Prostate gland (tissue), 2 donors: Measurements from ENCODE around the gene BANK1. TPM values are rescaled to one million over a fixed set of nuclear protein-coding genes. Genes with fewer than 3 reads are reported as not detected.

ENCODE experiments used
- DNase-seq: peaks from one replicate; pipeline ENCODE4 v3.0.0-alpha.2; 2019; ENCODE audit warnings: low spot score
- H3K27ac ChIP-seq, 2 donors: fragments of 200-600 bp; sonication (generic); 2 replicates each; pipeline ENCODE4 v1.5.1; 2017 to 2019
- H3K27me3 ChIP-seq: fragments of 200-600 bp; sonication (generic); replicated peaks from 2 replicates; pipeline ENCODE4 v1.5.1; 2019; ENCODE audit not compliant: insufficient read depth
- H3K36me3 ChIP-seq, 2 donors: fragments of 200-600 bp; sonication (generic); 1 replicate in 1 of 2; 2 replicates in 1 of 2; pipeline versions ENCODE4 v1.5.1 to v1.8.1; 2017 to 2019
- H3K4me1 ChIP-seq: fragments of 200-600 bp; sonication (generic); replicated peaks from 2 replicates; pipeline ENCODE4 v1.5.1; 2019
- H3K4me3 ChIP-seq, 2 donors: fragments of 200-600 bp; sonication (generic); 2 replicates each; pipeline ENCODE4 v1.5.1; 2017 to 2019
- H3K9me3 ChIP-seq: fragments of 200-600 bp; sonication (generic); 2 replicates; pipeline ENCODE4 v1.5.1; 2017
- CTCF ChIP-seq, 4 experiments: fragments of 200-600 bp in 2 of 4; fragments of 450-650 bp in 2 of 4; sonication (generic) in 2 of 4; IDR thresholded peaks; 1 replicate in 3 of 4; 2 replicates in 1 of 4; pipeline ENCODE4 v1.5.1; 2016 to 2019; ENCODE audit warnings: antibody characterized with exemption in 4 of 4, mild to moderate bottlenecking in 2 of 4, moderate library complexity in 2 of 4
- POLR2A ChIP-seq: fragments of 450-650 bp; IDR thresholded peaks from one replicate; pipeline ENCODE4 v1.6.1; 2016; ENCODE audit warnings: antibody characterized with exemption, mild to moderate bottlenecking
- POLR2AphosphoS5 ChIP-seq: sonication (generic); formaldehyde crosslinking; IDR thresholded peaks from one replicate; pipeline ENCODE4 v1.6.1; 2017; ENCODE audit warnings: antibody characterized with exemption
- WGBS: methylation state at CpG from one replicate; pipeline ENCODE4 v1.1.5; 2018; 5-methylcytosine and 5-hydroxymethylcytosine counted together
- intact Hi-C: fragments of 100-400 bp; cut with DNase I; formaldehyde crosslinking; loops from one replicate; pipeline ENCODE4 v1.14.2; 2022
- total RNA-seq, 2 donors: library from RNA; depleted of rRNA; stranded (reverse); fragments of >200 nt; gene quantifications; one replicate each; pipeline ENCODE4 v1.1.0, GENCODE V29; 2016

BANK1 gene
- total RNA-seq, 2 donors from 2014 or later: 3.3 to 10.3 TPM

- DNase-seq: no peak
- Histone ChIP-seq H3K36me3 (no peaks in the 10 kb centered on the region), H3K4me1 (no peaks in the 10 kb centered on the region), H3K27ac (no peak overlapping the region), H3K27me3 (no peaks in the 10 kb centered on the region), H3K4me3 (no peak overlapping the region), H3K9me3 (no peaks in the 10 kb centered on the region)
- 81% methylated on average over 4 of the region's 4 CpGs for WGBS
- intact Hi-C loops: no loop called here
- TF ChIP-seq CTCF (IDR thresholded peaks at IDR 0.05) (no peak), POLR2AphosphoS5 (no peak), POLR2A (no peak)
Measured at GRCh38 chr4:101792056-101792590, 1.6 kb downstream of the BANK1 start.

GRCh38 chr4:101793397-101793796 lies 2.9 kb downstream of the BANK1 start:
- H3K27ac ChIP-seq: no peak overlapping the region
- no peaks in the 10 kb centered on the region for H3K9me3 ChIP-seq
- intact Hi-C loops: no loop called here
- no peak for TF ChIP-seq POLR2A
- no peak for TF ChIP-seq POLR2AphosphoS5
- no peak for TF ChIP-seq CTCF (IDR thresholded peaks at IDR 0.05)
- H3K27me3 ChIP-seq: no peaks in the 10 kb centered on the region
- DNase-seq: no peak
- no peak overlapping the region for H3K4me3 ChIP-seq
- H3K36me3 ChIP-seq: no peaks in the 10 kb centered on the region
- H3K4me1 ChIP-seq: no peaks in the 10 kb centered on the region

DNA sequence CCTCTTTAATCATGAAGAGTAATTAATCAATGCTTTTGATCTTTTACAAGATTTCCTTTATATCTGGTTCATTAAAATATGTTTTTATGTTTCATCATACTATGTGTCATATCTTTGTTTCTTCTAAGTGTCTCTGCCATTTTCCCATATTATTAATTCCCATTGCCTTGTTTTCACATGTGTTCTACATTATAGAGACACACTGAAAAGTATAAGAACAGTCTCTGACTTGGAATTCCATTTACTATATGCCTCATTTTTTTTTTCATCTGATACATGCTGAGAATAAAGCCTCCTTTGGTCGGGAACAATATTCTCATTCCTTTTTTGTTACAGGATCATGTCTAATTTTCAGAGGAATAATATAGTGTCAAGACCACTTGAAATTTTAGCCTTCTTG lies 4.3 kb downstream of the BANK1 start:
- TF ChIP-seq POLR2AphosphoS5 (no peak), CTCF (IDR thresholded peaks at IDR 0.05) (no peak)
- Histone ChIP-seq H3K4me1 (no peaks in the 10 kb centered on the region), H3K36me3 (no peaks in the 10 kb centered on the region), H3K27ac (no peak overlapping the region), H3K4me3 (no peak overlapping the region), H3K27me3 (no peaks in the 10 kb centered on the region), H3K9me3 (no peaks in the 10 kb centered on the region)
- intact Hi-C loops: no loop called here
- DNase-seq: no peak
- 94% methylated on average over 1 of the region's 1 CpG for WGBS

- no peak for DNase-seq
- TF ChIP-seq POLR2AphosphoS5 (no peak), POLR2A (no peak)
- no peak overlapping the region for H3K27ac ChIP-seq
- H3K4me3 ChIP-seq: no peak overlapping the region
- no peaks in the 10 kb centered on the region for H3K4me1 ChIP-seq
- no peaks in the 10 kb centered on the region for H3K36me3 ChIP-seq
- H3K9me3 ChIP-seq: no peaks in the 10 kb centered on the region
- intact Hi-C loops: no loop called here
- H3K27me3 ChIP-seq: no peaks in the 10 kb centered on the region
Measured at GRCh38 chr4:101795704-101796103, 5.2 kb downstream of the BANK1 start.

DNA sequence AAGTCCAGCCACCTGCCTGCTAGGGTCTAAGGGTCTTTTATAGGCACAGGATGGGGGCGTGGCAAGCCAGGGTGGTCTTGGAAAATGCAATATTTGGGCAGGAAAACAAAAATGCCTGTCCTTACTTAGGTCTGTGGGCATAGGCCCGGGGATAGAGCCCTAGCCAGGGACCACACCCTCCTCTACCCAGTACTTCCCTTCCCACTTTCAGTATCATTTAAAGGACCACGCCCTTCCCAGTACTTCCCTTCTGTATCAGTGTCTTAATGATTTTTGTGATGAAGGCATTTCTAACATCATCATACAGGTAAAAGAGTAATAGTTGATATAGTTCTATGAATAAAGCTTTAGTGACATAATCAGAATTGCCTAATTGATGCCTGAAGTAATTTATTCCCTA lies 11.4 kb downstream of the BANK1 start:
- H3K36me3 ChIP-seq: no peaks in the 10 kb centered on the region
- intact Hi-C loops: no loop called here
- H3K27me3 ChIP-seq: no peaks in the 10 kb centered on the region
- DNase-seq: no peak
- H3K9me3 ChIP-seq: no peaks in the 10 kb centered on the region
- no peak overlapping the region for H3K27ac ChIP-seq
- no peak overlapping the region for H3K4me3 ChIP-seq
- WGBS: 77% methylated on average over 3 of the region's 3 CpGs
- TF ChIP-seq CTCF (IDR thresholded peaks at IDR 0.05): no peak
- no peak for TF ChIP-seq POLR2AphosphoS5
- TF ChIP-seq POLR2A: no peak
- H3K4me1 ChIP-seq: no peaks in the 10 kb centered on the region
